Heart left ventricle (tissue), 13 donors: Measurements from ENCODE around the gene TOGARAM1.

Experiments used
- POLR2A ChIP-seq, 2 donors: fragments of 450-650 bp; IDR thresholded peaks; one replicate each; pipeline ENCODE4 v1.6.1; 2017; ENCODE audit warnings: antibody characterized with exemption in 2 of 2, mild to moderate bottlenecking in 2 of 2, moderate library complexity in 2 of 2
- TF ChIP-seq, protein P1 (sequence below), 12 donors: fragments of 200-600 bp; sonication (generic) in 4 of 12; IDR thresholded peaks; one replicate each; pipeline versions ENCODE4 v1.5.0 to v1.8.0; 2018 to 2022; ENCODE audit warnings: antibody characterized with exemption in 12 of 12, mild to moderate bottlenecking in 5 of 12
- donor health status: ischemic (EF 13 %, LVEDD 7.1; RV severe dilation, severe dysfunction).
- donor health status: DM: no; HTN: yes; CAD: no.
- donor health status: DM: no; HTN: no; CAD: no.
- donor health status: ischemic (EF 25% LVEDD 6.9; RV normal size, moderate dysfunction).
- donor health status: ischemic (EF 25% LVEDD 5.7; RV mildly dilated, moderate dysfunction).
- donor health status: ischemic (EF 35%, LVEDD 5.7; RV mildly dilated, moderate dysfunction).
- donor health status: nonischemic (EF 11% LVEDD 7.7; RV severe dilation, severe dysfunction).
- donor health status: DM: yes; HTN: yes; CAD: no.
- donor health status: PGD.
- donor health status: ischemic (EF 29% LVEDD 5.4; RV normal size, mild dysfunction).
- donor health status: nonischemic (EF 23%, LVEDD 6.1; RV moderate dilation, normal function).

DNA sequence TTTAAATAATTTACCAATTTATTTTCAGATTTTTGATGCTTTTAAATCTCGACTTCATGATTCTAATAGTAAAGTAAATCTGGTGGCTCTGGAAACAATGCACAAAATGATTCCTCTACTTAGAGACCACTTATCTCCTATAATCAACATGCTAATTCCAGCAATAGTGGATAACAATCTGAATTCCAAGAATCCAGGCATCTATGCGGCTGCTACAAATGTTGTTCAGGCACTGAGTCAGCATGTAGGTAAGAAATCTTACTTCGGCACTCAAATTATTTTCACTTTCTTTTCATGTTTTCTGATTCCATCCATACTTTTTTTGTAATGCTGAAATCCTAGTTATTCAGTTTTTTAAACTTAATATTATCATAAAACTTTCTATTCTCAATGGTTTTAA lies 106.4 kb downstream of the TOGARAM1 start:
- TF ChIP-seq, protein P1, sequence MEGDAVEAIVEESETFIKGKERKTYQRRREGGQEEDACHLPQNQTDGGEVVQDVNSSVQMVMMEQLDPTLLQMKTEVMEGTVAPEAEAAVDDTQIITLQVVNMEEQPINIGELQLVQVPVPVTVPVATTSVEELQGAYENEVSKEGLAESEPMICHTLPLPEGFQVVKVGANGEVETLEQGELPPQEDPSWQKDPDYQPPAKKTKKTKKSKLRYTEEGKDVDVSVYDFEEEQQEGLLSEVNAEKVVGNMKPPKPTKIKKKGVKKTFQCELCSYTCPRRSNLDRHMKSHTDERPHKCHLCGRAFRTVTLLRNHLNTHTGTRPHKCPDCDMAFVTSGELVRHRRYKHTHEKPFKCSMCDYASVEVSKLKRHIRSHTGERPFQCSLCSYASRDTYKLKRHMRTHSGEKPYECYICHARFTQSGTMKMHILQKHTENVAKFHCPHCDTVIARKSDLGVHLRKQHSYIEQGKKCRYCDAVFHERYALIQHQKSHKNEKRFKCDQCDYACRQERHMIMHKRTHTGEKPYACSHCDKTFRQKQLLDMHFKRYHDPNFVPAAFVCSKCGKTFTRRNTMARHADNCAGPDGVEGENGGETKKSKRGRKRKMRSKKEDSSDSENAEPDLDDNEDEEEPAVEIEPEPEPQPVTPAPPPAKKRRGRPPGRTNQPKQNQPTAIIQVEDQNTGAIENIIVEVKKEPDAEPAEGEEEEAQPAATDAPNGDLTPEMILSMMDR (IDR thresholded peaks at IDR 0.05): no peak
- no peak for TF ChIP-seq POLR2A (IDR thresholded peaks at IDR 0.05)
